Activated CD4-positive, alpha-beta T cell treated with anti-CD3 and anti-CD28 coated beads for 36 hours (primary cell): ENCODE data around the gene MAP4K4. TPM values are rescaled to one million over a fixed set of nuclear protein-coding genes. Genes with fewer than 3 reads are reported as not detected.
"Not testable (repeated sequence)": the region's sequence is repeated elsewhere in the genome, so short reads cannot be mapped to it uniquely, and the experiment has no call there.

Experiments used
- ATAC-seq: fragments of 200-7000 bp; cut with Tn5 transposase; one replicate; pipeline ENCODE4 v1.10.0; 2021; ENCODE audit warnings: mild to moderate bottlenecking, moderate library complexity
- CTCF ChIA-PET: fragments of 350-600 bp; sonication (Branson Sonifier 250); formaldehyde crosslinking; loops from one replicate; lab custom pipeline; 2021; ENCODE audit warnings: antibody characterized with exemption; lab: Charles Lee
- POLR2A ChIA-PET: fragments of 350-600 bp; sonication (Branson Sonifier 250); formaldehyde crosslinking; loops from one replicate; lab custom pipeline; 2021; ENCODE audit warnings: antibody characterized with exemption, inconsistent platforms; lab: Charles Lee
- DNase-seq: peaks from one replicate; pipeline ENCODE4 v3.0.0-alpha.2; 2020
- H3K27ac Mint-ChIP-seq: one replicate; pipeline ENCODE4 v1.8.0; 2021; ENCODE audit warnings: mixed read lengths
- H3K27me3 Mint-ChIP-seq: one replicate; pipeline ENCODE4 v1.8.0; 2021; ENCODE audit warnings: mixed read lengths
- H3K36me3 Mint-ChIP-seq: one replicate; pipeline ENCODE4 v1.8.0; 2021; ENCODE audit warnings: low read depth, mixed read lengths
- H3K4me1 Mint-ChIP-seq: one replicate; pipeline ENCODE4 v1.8.0; 2021; ENCODE audit warnings: mixed read lengths
- H3K4me3 Mint-ChIP-seq: one replicate; pipeline ENCODE4 v1.8.0; 2021; ENCODE audit warnings: mild to moderate bottlenecking, moderate library complexity, mixed read lengths
- H3K9me3 Mint-ChIP-seq: one replicate; pipeline ENCODE4 v1.8.0; 2021; ENCODE audit warnings: low read depth, mixed read lengths
- intact Hi-C, 2 experiments: fragments of 100-400 bp; cut with DNase I in 1 of 2; cut with micrococcal nuclease in 1 of 2; formaldehyde crosslinking; loops; one replicate each; pipeline versions ENCODE4 v1.14.2 to v1.15.1; 2022 to 2024; cut with DNase I, micrococcal nuclease
- total RNA-seq, 2 experiments: library from RNA; stranded (reverse); gene quantifications; one replicate each; pipeline ENCODE4 v1.2.3, GENCODE V29; 2021

MAP4K4 gene
- total RNA-seq, 2 experiments from 2014 or later, result 62.3 to 70.2 TPM

- ChIA-PET CTCF (interaction anchor here (0.6 to 1.5 kb wide), 6 partner anchors 9 to 306 kb away, joined by 3 to 6 read pairs (median 4); no protein-coding TSS in a partner anchor), POLR2A (interaction anchor here (0.6 kb wide), 1 partner anchor 68 kb away, joined by 3 read pairs; no protein-coding TSS in a partner anchor)
- ATAC-seq (peak; percentile 19), DNase-seq (no peak)
- intact Hi-C loops, result no loop called here
- no peak overlapping the region for H3K27ac Mint-ChIP-seq
- no peak overlapping the region for H3K4me3 Mint-ChIP-seq
- H3K9me3 Mint-ChIP-seq, result no peaks in the 10 kb centered on the region
- H3K36me3 Mint-ChIP-seq, result peaks cover 2% of the 10 kb centered on the region
- H3K27me3 Mint-ChIP-seq, result no peaks in the 10 kb centered on the region
- peaks cover 89% of the 10 kb centered on the region for H3K4me1 Mint-ChIP-seq
Measured at GRCh38 chr2:101766871-101767739, 69.6 kb downstream of the MAP4K4 start.

GRCh38 chr2:101768556-101769220 is 71.2 kb downstream of the MAP4K4 start:
- H3K36me3 Mint-ChIP-seq, result peaks cover 2% of the 10 kb centered on the region
- H3K4me3 Mint-ChIP-seq, result no peak overlapping the region
- CTCF ChIA-PET, result interaction anchor here (0.7 to 2.3 kb wide), 7 partner anchors 10 to 76 kb away, joined by 3 to 9 read pairs (median 3); no protein-coding TSS in a partner anchor
- H3K27me3 Mint-ChIP-seq, result no peaks in the 10 kb centered on the region
- ATAC-seq (peak; percentile 32), DNase-seq (no peak)
- H3K27ac Mint-ChIP-seq, result peak overlapping the region; percentile 55
- intact Hi-C loops, result no loop called here
- peaks cover 87% of the 10 kb centered on the region for H3K4me1 Mint-ChIP-seq
- POLR2A ChIA-PET, result no interaction called here
- H3K9me3 Mint-ChIP-seq, result no peaks in the 10 kb centered on the region

DNA sequence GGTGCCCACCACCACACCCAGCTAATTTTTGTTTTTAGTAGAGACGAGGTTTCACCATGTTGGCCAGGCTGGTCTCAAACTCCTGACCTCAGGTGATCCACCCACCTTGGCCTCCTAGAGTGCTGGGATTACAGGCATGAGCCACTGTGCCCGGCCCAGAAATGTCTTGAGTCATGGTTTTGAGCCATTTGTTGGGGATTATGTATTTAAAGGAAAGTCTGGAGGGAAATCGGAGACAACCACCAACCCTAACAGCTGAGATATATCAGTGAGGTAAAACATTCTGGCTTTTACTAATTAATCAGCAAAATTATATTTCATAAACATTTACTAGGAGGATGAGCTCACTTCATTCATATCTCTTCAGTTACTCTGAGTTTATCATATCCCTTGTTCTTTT is 72.2 kb downstream of the MAP4K4 start:
- H3K4me3 Mint-ChIP-seq, H3K36me3 Mint-ChIP-seq, ATAC-seq, H3K9me3 Mint-ChIP-seq, DNase-seq, POLR2A ChIA-PET, H3K27me3 Mint-ChIP-seq: not testable (repeated sequence)
- H3K27ac Mint-ChIP-seq, result peak overlapping the region; percentile 14
- CTCF ChIA-PET, result interaction anchor here (0.8 to 2.3 kb wide), 10 partner anchors 10 to 77 kb away, joined by 3 to 9 read pairs (median 4); no protein-coding TSS in a partner anchor
- intact Hi-C loops, result loop anchor here in 1 of 2 experiments (2.0 kb wide), 1 partner anchor 53 kb away; no protein-coding TSS in a partner anchor
- H3K4me1 Mint-ChIP-seq, result peaks cover 88% of the 10 kb centered on the region

DNA sequence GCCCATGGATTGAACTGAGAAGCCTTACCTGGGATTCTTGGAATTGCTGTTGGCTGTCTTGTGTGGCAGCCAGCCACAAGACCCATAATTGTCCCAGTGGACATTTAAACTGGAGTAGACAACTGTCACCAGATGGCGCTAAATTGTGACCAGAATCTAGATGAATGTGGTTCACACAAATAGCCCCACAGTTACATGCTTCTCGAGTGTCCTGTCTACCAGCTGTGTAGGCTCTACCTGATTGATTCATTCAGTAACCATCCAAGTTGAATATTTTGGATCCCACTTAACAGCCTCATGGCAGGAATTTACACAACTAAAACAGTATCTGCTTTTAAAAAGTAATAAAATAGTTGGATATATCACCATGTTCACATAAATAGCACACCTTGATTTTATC is 73.2 kb downstream of the MAP4K4 start:
- Mint-ChIP-seq H3K27me3 (no peaks in the 10 kb centered on the region), H3K27ac (peak overlapping the region; percentile 51), H3K36me3 (peaks cover 2% of the 10 kb centered on the region), H3K4me1 (peaks cover 89% of the 10 kb centered on the region), H3K9me3 (no peaks in the 10 kb centered on the region), H3K4me3 (no peak overlapping the region)
- ATAC-seq (no peak), DNase-seq (peak; percentile 36)
- ChIA-PET POLR2A (no interaction called here), CTCF (interaction anchor here (0.5 to 2.3 kb wide), 13 partner anchors 8 to 352 kb away, joined by 3 to 9 read pairs (median 4); no protein-coding TSS in a partner anchor)
- intact Hi-C loops, result loop anchor here in 1 of 2 experiments (2.0 kb wide), 1 partner anchor 52 kb away; no protein-coding TSS in a partner anchor

- H3K27me3 Mint-ChIP-seq, result no peaks in the 10 kb centered on the region
- peaks cover 2% of the 10 kb centered on the region for H3K36me3 Mint-ChIP-seq
- peaks cover 86% of the 10 kb centered on the region for H3K4me1 Mint-ChIP-seq
- ChIA-PET CTCF (interaction anchor here (0.5 to 2.1 kb wide), 9 partner anchors 9 to 353 kb away, joined by 3 to 9 read pairs (median 4); no protein-coding TSS in a partner anchor), POLR2A (no interaction called here)
- ATAC-seq, result no peak
- peak overlapping the region; percentile 4 for H3K27ac Mint-ChIP-seq
- DNase-seq, result no peak
- intact Hi-C loops, result loop anchor here in 1 of 2 experiments (2.0 kb wide), 1 partner anchor 51 kb away; no protein-coding TSS in a partner anchor
- H3K4me3 Mint-ChIP-seq, result no peak overlapping the region
- no peaks in the 10 kb centered on the region for H3K9me3 Mint-ChIP-seq
Measured at GRCh38 chr2:101771227-101771902, 73.9 kb downstream of the MAP4K4 start.

- Mint-ChIP-seq H3K9me3 (no peaks in the 10 kb centered on the region), H3K27me3 (no peaks in the 10 kb centered on the region), H3K27ac (no peak overlapping the region), H3K4me3 (no peak overlapping the region), H3K4me1 (peaks cover 81% of the 10 kb centered on the region), H3K36me3 (peaks cover 2% of the 10 kb centered on the region)
- CTCF ChIA-PET, result interaction anchor here (1.2 to 2.1 kb wide), 3 partner anchors 10 to 59 kb away, joined by 3 to 9 read pairs (median 9); no protein-coding TSS in a partner anchor
- ATAC-seq (no peak), DNase-seq (no peak)
- POLR2A ChIA-PET, result no interaction called here
- intact Hi-C loops, result loop anchor here in 1 of 2 experiments (2.0 kb wide), 1 partner anchor 51 kb away; no protein-coding TSS in a partner anchor
Measured at GRCh38 chr2:101771910-101772321, 74.4 kb downstream of the MAP4K4 start.

- intact Hi-C loops, result no loop called here
- peaks cover 82% of the 10 kb centered on the region for H3K4me1 Mint-ChIP-seq
- no peak overlapping the region for H3K4me3 Mint-ChIP-seq
- H3K27ac Mint-ChIP-seq, result peak overlapping the region; percentile 68
- ATAC-seq (peak; percentile 34), DNase-seq (no peak)
- CTCF ChIA-PET, result interaction anchor here (0.6 kb wide), 1 partner anchor 96 kb away, joined by 4 read pairs; no protein-coding TSS in a partner anchor
- POLR2A ChIA-PET, result no interaction called here
- H3K27me3 Mint-ChIP-seq, result no peaks in the 10 kb centered on the region
- no peaks in the 10 kb centered on the region for H3K9me3 Mint-ChIP-seq
- H3K36me3 Mint-ChIP-seq, result peaks cover 2% of the 10 kb centered on the region
Measured at GRCh38 chr2:101773137-101773536, 75.6 kb downstream of the MAP4K4 start.

GRCh38 chr2:101773961-101774360 is 76.5 kb downstream of the MAP4K4 start:
- ATAC-seq, H3K27me3 Mint-ChIP-seq, H3K36me3 Mint-ChIP-seq, intact Hi-C loops, H3K4me3 Mint-ChIP-seq, H3K9me3 Mint-ChIP-seq, DNase-seq: not testable (repeated sequence)
- Mint-ChIP-seq H3K4me1 (peaks cover 82% of the 10 kb centered on the region), H3K27ac (peak overlapping the region; percentile 28)
- POLR2A ChIA-PET, result interaction anchor here (0.6 kb wide), 1 partner anchor 299 kb away, joined by 4 read pairs; the partner anchor contains the start of gene RFX8
- CTCF ChIA-PET, result interaction anchor here (1.0 to 1.1 kb wide), 2 partner anchors 17 to 85 kb away, joined by 3 read pairs; no protein-coding TSS in a partner anchor

DNA sequence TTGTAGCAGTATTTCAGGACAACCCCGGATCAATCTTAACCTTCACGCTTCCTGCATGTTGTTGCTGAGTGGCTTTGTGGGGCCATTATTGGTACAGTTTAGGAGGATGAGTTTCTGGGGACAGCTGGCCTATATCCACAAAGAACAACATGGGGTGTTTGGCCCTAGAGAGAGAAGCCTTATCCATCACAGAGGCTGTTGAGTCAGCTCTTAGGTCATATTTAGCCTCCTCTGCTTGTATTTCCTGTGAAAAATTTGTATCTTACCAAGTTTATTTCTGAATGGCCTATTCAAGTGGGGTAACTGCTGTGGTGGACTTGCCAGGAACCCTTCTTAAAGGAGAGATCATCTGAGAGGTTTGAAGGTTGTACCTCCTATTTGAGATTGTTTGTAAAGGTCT is 77.6 kb downstream of the MAP4K4 start:
- intact Hi-C loops, result no loop called here
- no peaks in the 10 kb centered on the region for H3K36me3 Mint-ChIP-seq
- DNase-seq, result no peak
- no peaks in the 10 kb centered on the region for H3K9me3 Mint-ChIP-seq
- CTCF ChIA-PET, result no interaction called here
- peak; percentile 37 for ATAC-seq
- H3K4me3 Mint-ChIP-seq, result no peak overlapping the region
- H3K27ac Mint-ChIP-seq, result peak overlapping the region; percentile 35
- H3K4me1 Mint-ChIP-seq, result peaks cover 83% of the 10 kb centered on the region
- H3K27me3 Mint-ChIP-seq, result no peaks in the 10 kb centered on the region
- POLR2A ChIA-PET, result no interaction called here

GRCh38 chr2:101775636-101776035 is 78.1 kb downstream of the MAP4K4 start:
- POLR2A ChIA-PET, result no interaction called here
- Mint-ChIP-seq H3K27ac (no peak overlapping the region), H3K4me3 (no peak overlapping the region), H3K36me3 (no peaks in the 10 kb centered on the region), H3K9me3 (no peaks in the 10 kb centered on the region), H3K4me1 (peaks cover 87% of the 10 kb centered on the region), H3K27me3 (no peaks in the 10 kb centered on the region)
- ATAC-seq (no peak), DNase-seq (no peak)
- CTCF ChIA-PET, result interaction anchor here (1.0 kb wide), 1 partner anchor 48 kb away, joined by 3 read pairs; no protein-coding TSS in a partner anchor
- intact Hi-C loops, result no loop called here
